Activated T-helper 2 cell treated with anti-CD3 and anti-CD28 coated beads, Interferon-gamma antibody, Interleukin-2, Interleukin-4, amounts not matched to agents 10 μg/mL and 5 μg/mL and 100 μg/mL, durations not matched to agents 14 hours and 24 hours and 36 hours (primary cell): ENCODE results near the gene DEPDC5. TPM values are rescaled to one million over a fixed set of nuclear protein-coding genes. Genes with fewer than 3 reads are reported as not detected.

Experiments used
- DNase-seq: peaks from one replicate; pipeline ENCODE4 v3.0.0; 2021; ENCODE audit warnings: low spot score
- H3K27ac Mint-ChIP-seq: one replicate; pipeline ENCODE4 v1.8.0; 2021; ENCODE audit warnings: mixed read lengths
- H3K27me3 Mint-ChIP-seq: one replicate; pipeline ENCODE4 v1.8.0; 2021; ENCODE audit warnings: low read depth, mixed read lengths
- H3K36me3 Mint-ChIP-seq: one replicate; pipeline ENCODE4 v1.8.0; 2021; ENCODE audit warnings: low read depth, mixed read lengths
- H3K4me1 Mint-ChIP-seq: one replicate; pipeline ENCODE4 v1.8.0; 2021; ENCODE audit warnings: low read depth, mixed read lengths
- H3K4me3 Mint-ChIP-seq: one replicate; pipeline ENCODE4 v1.8.0; 2021; ENCODE audit warnings: low read depth, mild to moderate bottlenecking, moderate library complexity, mixed read lengths
- H3K9me3 Mint-ChIP-seq: one replicate; pipeline ENCODE4 v1.8.0; 2021; ENCODE audit warnings: mixed read lengths
- intact Hi-C: fragments of 100-400 bp; cut with micrococcal nuclease; formaldehyde crosslinking; loops from one replicate; pipeline ENCODE4 v1.15.1; 2023
- total RNA-seq: library from RNA; stranded (reverse); gene quantifications from 2 replicates; pipeline ENCODE4 v1.2.3, GENCODE V29; 2022

The DEPDC5 gene
- total RNA-seq, 1 donor from 2014 or later = 33.2 TPM

- no peak for DNase-seq
Observed at GRCh38 chr22:31945971-31946680, 192.3 kb downstream of the DEPDC5 start.

GRCh38 chr22:31947296-31947695, 193.5 kb downstream of the DEPDC5 start:
- no peaks in the 10 kb centered on the region for H3K9me3 Mint-ChIP-seq
- DNase-seq = peak; percentile 16
- peaks cover 49% of the 10 kb centered on the region for H3K36me3 Mint-ChIP-seq
- peak overlapping the region; percentile 9 for H3K27ac Mint-ChIP-seq
- no peaks in the 10 kb centered on the region for H3K27me3 Mint-ChIP-seq
- intact Hi-C loops = no loop called here
- H3K4me1 Mint-ChIP-seq = peaks cover 41% of the 10 kb centered on the region
- peak overlapping the region; percentile 24 for H3K4me3 Mint-ChIP-seq

More at GRCh38 chr22:31945971-31946680, 192.3 kb downstream of the DEPDC5 start:
- Mint-ChIP-seq H3K9me3 (no peaks in the 10 kb centered on the region), H3K4me1 (peaks cover 31% of the 10 kb centered on the region), H3K36me3 (peaks cover 37% of the 10 kb centered on the region), H3K27ac (no peak overlapping the region), H3K4me3 (no peak overlapping the region), H3K27me3 (no peaks in the 10 kb centered on the region)
- intact Hi-C loops = no loop called here

GRCh38 chr22:31948002-31948401, 194.2 kb downstream of the DEPDC5 start:
- intact Hi-C loops = no loop called here
- no peaks in the 10 kb centered on the region for H3K27me3 Mint-ChIP-seq

GRCh38 chr22:31950226-31950625, 196.4 kb downstream of the DEPDC5 start:
- Mint-ChIP-seq H3K4me1 (peaks cover 58% of the 10 kb centered on the region), H3K4me3 (no peak overlapping the region), H3K36me3 (peaks cover 69% of the 10 kb centered on the region), H3K9me3 (no peaks in the 10 kb centered on the region), H3K27ac (no peak overlapping the region), H3K27me3 (no peaks in the 10 kb centered on the region)
- intact Hi-C loops = no loop called here
- no peak for DNase-seq

More at GRCh38 chr22:31948002-31948401, 194.2 kb downstream of the DEPDC5 start:
- Mint-ChIP-seq H3K4me3 (no peak overlapping the region), H3K36me3 (peaks cover 50% of the 10 kb centered on the region), H3K4me1 (peaks cover 43% of the 10 kb centered on the region), H3K27ac (no peak overlapping the region), H3K9me3 (no peaks in the 10 kb centered on the region)
- DNase-seq = no peak

GRCh38 chr22:31951194-31952093, 197.6 kb downstream of the DEPDC5 start:
- Mint-ChIP-seq H3K36me3 (peaks cover 78% of the 10 kb centered on the region), H3K4me3 (peak overlapping the region; percentile 14), H3K27me3 (no peaks in the 10 kb centered on the region), H3K27ac (peak overlapping the region; percentile 87), H3K4me1 (peaks cover 66% of the 10 kb centered on the region), H3K9me3 (no peaks in the 10 kb centered on the region)
- DNase-seq = no peak
- intact Hi-C loops = no loop called here

- no peak for DNase-seq
- peak overlapping the region; percentile 87 for H3K27ac Mint-ChIP-seq
- intact Hi-C loops = no loop called here
- no peaks in the 10 kb centered on the region for H3K9me3 Mint-ChIP-seq
- H3K4me1 Mint-ChIP-seq = peaks cover 66% of the 10 kb centered on the region
- H3K27me3 Mint-ChIP-seq = no peaks in the 10 kb centered on the region
- H3K36me3 Mint-ChIP-seq = peaks cover 84% of the 10 kb centered on the region
- no peak overlapping the region for H3K4me3 Mint-ChIP-seq
Observed at GRCh38 chr22:31952094-31952401, 198.2 kb downstream of the DEPDC5 start.

GRCh38 chr22:31952472-31952871, 198.7 kb downstream of the DEPDC5 start:
- DNase-seq = no peak
- H3K9me3 Mint-ChIP-seq = no peaks in the 10 kb centered on the region
- intact Hi-C loops = no loop called here
- no peaks in the 10 kb centered on the region for H3K27me3 Mint-ChIP-seq
- H3K27ac Mint-ChIP-seq = no peak overlapping the region
- H3K4me1 Mint-ChIP-seq = peaks cover 62% of the 10 kb centered on the region
- peaks cover 84% of the 10 kb centered on the region for H3K36me3 Mint-ChIP-seq
- H3K4me3 Mint-ChIP-seq = no peak overlapping the region

- Mint-ChIP-seq H3K27me3 (no peaks in the 10 kb centered on the region), H3K4me3 (no peak overlapping the region), H3K36me3 (peaks cover 84% of the 10 kb centered on the region), H3K9me3 (no peaks in the 10 kb centered on the region), H3K27ac (no peak overlapping the region), H3K4me1 (peaks cover 61% of the 10 kb centered on the region)
- no peak for DNase-seq
- intact Hi-C loops = no loop called here
Observed at GRCh38 chr22:31953261-31953660, 199.4 kb downstream of the DEPDC5 start.

GRCh38 chr22:31954535-31955523, 201.0 kb downstream of the DEPDC5 start:
- no peak for DNase-seq
- H3K27me3 Mint-ChIP-seq = no peaks in the 10 kb centered on the region
- H3K27ac Mint-ChIP-seq = no peak overlapping the region
- H3K4me1 Mint-ChIP-seq = peaks cover 57% of the 10 kb centered on the region
- intact Hi-C loops = no loop called here
- peaks cover 76% of the 10 kb centered on the region for H3K36me3 Mint-ChIP-seq
- H3K9me3 Mint-ChIP-seq = no peaks in the 10 kb centered on the region
- H3K4me3 Mint-ChIP-seq = no peak overlapping the region

- no peak for DNase-seq
- no peak overlapping the region for H3K4me3 Mint-ChIP-seq
- no peaks in the 10 kb centered on the region for H3K27me3 Mint-ChIP-seq
Observed at GRCh38 chr22:31956360-31956759, 202.5 kb downstream of the DEPDC5 start.

More at GRCh38 chr22:31956360-31956759, 202.5 kb downstream of the DEPDC5 start:
- H3K9me3 Mint-ChIP-seq = no peaks in the 10 kb centered on the region
- H3K4me1 Mint-ChIP-seq = peaks cover 46% of the 10 kb centered on the region
- intact Hi-C loops = no loop called here
- peaks cover 60% of the 10 kb centered on the region for H3K36me3 Mint-ChIP-seq
- no peak overlapping the region for H3K27ac Mint-ChIP-seq
